GM21360 (cell line): ENCODE measurements around the gene ALDH4A1.
"Not testable (repeated sequence)": the region's sequence is repeated elsewhere in the genome, so short reads cannot be mapped to it uniquely, and the experiment has no call there.

Experiments used
- ATAC-seq: cut with Tn5 transposase; IDR thresholded peaks from one replicate; pipeline ENCODE4 v1.9.1; 2021; ENCODE audit warnings: mild to moderate bottlenecking, moderate library complexity; ENCODE audit not compliant: unreplicated experiment

ALDH4A1 gene

DNA sequence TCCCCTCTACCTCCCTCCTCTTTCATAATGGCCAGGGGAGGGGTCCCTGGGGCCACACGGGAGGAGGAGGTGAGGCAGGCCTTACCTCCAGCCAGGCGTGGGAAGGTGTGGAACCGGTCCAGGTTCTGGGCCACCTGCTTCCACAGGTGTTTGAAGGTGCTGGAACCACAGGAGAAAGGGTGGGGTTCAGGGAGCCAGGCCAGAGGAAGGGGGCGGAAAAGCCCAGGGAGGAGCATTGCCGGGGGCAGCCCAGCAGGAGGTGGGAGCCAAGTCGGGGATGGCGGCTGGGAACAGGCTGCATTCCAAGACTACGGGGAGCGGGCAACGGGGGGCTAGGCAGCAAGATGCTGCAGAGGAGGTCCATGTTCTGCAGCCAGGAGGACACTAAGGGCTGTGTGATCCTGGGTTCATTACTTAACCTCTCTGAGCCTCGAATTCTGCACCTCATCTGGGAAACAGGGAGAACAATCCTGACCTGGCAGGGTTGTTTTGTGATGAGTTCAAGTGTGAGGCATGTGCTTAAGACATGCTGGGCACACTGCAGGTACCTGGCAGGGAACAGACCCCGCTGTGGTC lies 23.1 kb downstream of the ALDH4A1 start:
- no peak for ATAC-seq

- no peak for ATAC-seq
Measured at GRCh38 chr1:18878538-18879214, 23.7 kb downstream of the ALDH4A1 start.

DNA sequence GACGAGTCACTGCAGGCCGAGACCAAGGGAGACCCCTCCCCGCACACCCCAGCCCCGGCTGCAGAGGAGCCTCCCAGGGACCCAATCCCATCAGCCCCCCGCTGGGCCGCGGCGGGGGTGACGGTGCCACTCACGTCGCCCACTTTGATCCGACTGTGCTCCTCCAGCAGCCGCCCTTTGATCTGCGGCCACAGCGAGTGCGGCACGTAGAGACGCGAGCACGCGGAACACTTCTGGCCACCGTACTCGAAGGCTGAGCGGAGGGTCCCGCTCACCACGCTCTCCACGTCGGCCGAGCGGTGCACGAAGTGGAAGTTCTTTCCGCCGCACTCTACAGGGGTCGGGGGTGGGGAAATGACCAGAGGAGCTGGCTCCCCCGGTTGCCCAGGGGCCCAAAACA lies 25.1 kb downstream of the ALDH4A1 start:
- no peak for ATAC-seq

GRCh38 chr1:18876210-18876609 lies 26.1 kb downstream of the ALDH4A1 start:
- no peak for ATAC-seq

- no peak for ATAC-seq
Measured at GRCh38 chr1:18875796-18876128, 26.6 kb downstream of the ALDH4A1 start.

GRCh38 chr1:18875107-18875795 lies 27.1 kb downstream of the ALDH4A1 start:
- ATAC-seq = no peak

GRCh38 chr1:18874600-18874999 lies 27.8 kb downstream of the ALDH4A1 start:
- ATAC-seq = no peak

- ATAC-seq = no peak
Measured at GRCh38 chr1:18874036-18874435, 28.3 kb downstream of the ALDH4A1 start.

DNA sequence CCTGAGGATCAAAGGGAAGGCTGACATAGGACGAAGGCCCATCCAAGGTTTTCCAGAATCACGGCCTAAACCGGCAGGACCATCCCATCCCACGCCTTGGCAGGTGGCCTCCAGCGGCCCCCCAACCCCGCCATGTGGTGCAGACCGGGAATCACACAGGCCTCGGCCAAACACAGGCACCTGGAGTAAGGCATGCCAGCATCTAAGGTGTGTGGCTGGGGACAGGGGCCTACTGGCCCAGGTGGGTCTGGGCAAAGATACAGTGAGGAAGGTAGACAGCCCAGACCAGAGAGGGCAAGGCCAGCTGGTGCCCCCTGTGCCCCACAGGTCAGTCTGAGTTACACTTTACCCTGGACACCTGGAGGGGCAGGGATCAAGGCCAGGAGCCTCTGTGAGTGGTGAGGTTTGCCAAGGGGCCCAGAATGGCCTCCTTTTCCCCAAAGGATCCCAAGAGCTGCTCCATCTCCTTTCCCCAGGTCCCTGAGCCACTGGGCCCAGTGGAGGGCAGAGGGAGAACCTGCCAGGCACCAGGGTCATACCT lies 30.2 kb downstream of the ALDH4A1 start:
- no peak for ATAC-seq

DNA sequence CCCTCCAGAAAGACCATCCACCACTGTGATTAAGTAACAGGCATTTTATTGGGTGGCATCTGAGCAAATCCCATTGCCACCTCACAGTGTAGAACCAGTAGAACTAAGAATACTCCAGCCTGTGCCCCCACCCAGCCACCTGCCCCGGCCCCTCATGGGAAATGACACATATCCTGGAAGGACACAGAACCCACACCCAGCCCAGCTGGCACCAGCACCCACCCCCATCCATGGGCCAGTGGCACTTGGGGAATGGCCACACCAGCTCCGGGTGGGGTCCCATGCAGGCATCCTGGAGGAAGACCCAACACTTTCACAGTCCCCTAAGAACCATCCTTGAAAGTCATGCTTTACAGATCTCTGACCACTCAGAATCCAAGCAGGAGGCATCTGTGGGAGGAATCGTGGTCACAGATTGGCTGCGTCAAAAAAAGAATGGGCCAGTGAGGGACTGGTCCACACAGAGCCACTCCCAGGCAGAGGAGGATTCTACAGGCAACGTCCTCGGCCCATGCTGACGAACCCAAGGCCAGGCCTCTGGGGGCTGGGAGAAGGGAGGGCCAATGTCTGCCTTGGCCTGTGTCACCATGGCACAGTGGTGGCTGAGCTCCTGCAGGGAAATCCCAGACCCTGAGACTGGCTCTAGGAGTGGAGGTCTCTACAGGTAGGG lies 30.8 kb downstream of the ALDH4A1 start:
- no peak for ATAC-seq

GRCh38 chr1:18870957-18871356 lies 31.4 kb downstream of the ALDH4A1 start:
- no peak for ATAC-seq

DNA sequence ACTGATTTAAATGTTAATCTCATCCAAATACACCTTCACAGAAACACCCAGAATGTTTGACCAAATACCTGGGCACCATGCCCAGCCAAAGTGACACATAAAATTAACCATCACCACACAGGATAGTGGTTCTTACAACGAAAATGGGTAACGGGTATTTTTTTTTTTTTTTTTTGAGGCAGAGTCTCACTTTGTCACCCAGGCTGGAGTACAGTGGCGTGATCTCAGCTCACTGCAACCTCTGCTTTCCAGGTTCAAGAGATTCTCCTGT lies 31.8 kb downstream of the ALDH4A1 start:
- ATAC-seq = not testable (repeated sequence)

DNA sequence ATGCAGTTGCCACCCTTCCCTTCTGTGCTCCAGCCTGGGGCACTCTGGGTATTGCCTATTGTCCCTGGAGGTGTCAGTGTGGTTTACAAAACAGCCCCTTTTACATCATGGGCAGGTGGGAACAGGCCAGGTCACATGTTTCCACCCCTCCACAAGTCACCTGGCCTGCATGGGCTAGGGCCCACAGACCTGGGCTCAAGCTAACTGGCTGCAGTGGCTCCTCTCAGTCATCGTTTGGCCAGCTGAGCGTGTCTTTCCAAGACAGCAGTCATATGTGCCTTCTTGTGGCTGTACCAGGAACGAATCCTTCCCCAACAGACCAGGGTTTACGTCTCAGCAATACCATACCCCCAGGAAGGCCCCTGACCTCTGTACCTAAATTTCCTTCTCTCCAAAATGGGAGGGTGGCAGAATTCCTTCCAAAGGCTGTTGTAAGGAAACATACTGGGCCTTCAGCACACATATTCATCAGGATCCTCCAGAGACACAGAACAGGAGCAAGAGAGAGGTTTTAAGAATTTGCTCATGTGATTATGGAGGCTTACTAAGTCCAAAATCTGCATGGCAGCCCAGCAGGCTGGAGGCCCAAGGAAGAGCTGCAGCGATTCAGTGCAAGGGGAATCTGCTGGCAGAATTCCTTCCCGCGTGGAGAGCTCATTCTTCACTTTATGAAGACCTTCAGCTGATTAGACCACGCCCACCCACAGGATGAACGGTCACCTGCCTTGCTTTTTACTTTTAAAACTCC lies 32.3 kb downstream of the ALDH4A1 start:
- ATAC-seq = no peak

DNA sequence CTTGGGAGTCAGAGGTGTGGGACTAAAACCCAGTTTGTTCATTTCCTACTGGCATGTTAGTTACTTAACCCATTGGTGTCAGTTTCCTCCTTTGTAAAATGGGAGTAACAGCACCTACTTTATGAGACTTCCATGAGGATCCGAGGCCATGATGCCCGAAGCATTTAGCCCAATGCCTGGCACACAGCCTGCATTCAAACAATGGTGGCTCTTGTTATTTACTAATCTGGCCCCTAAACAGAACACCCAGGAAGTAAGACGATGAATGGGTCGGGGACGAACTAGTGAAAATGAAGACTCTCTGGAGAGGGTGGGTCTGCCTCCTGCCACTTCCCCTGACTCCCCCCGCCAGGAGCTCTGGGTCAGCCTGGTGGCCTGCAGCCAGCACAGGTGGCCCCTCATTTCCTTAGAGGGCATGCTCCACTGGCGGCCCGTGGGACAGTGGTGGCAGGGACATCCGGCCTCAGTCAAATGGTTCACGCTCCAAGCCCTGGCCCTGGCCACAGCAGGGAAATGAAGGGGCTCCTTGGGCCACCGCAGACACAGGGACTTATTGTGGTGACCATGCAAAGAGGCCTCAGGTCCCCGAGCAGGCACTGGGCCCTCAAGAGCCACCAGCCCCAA lies 33.4 kb downstream of the ALDH4A1 start:
- no peak for ATAC-seq

DNA sequence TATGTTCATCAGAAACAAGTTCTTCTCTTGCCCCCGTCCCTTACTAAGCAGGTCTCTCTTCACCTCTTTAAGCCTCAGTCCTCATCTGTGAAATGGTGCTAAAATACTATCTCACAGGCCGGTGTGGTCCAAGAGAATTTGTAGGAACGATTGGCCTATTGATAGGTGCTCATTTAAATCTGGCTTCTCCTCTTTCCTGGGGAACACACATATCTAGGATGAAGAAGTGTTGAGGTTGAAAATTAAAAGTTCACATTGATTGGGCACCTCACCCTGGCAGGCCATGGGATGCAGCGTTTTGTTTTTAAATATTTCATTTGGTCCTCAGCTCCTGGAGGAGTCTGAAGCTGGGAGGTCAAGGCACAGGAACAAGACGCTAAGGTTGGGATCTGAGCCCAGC lies 34.0 kb downstream of the ALDH4A1 start:
- no peak for ATAC-seq

GRCh38 chr1:18866846-18867245 lies 35.5 kb downstream of the ALDH4A1 start:
- ATAC-seq = no peak

- ATAC-seq = no peak
Measured at GRCh38 chr1:18866314-18866713, 36.0 kb downstream of the ALDH4A1 start.

DNA sequence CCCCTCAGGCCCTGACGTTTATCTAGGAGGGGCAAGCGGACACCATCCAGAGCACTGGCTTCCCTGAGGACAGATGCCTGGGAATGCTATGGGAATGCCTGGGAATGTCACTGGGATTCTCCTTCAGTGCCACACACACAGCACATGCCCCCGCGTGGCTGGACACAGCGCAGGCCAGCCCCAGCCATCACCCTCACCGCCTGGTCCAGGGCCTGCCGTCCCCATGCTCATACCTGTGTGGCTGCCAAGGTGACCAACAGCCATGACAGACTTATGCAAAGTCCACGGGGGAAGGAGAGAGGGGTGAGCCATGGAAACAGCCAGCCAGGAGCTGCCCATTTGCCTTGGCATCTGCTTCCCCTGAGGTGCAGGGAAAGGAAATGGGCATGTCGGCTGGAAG lies 37.2 kb downstream of the ALDH4A1 start:
- ATAC-seq = no peak

DNA sequence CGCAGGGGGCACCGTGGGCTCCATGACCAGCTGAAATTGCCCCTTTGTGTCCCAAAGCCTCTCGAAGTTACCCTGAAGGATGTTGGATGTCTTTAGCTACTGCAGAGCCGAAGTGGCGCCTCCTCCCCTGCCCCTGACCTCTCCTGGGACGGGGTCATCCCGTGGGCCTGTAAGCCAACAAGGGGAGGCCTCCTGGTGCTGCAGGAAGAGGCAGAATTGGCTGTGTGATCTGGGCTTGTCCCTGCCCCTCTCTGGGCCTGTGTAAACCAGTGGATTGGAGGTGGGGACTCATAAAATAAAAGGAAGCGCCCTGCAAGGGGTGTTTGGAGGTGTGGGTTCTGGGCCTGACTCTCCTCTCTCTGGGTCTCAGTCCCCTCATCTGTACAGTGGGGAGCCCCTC lies 40.8 kb downstream of the ALDH4A1 start:
- no peak for ATAC-seq

DNA sequence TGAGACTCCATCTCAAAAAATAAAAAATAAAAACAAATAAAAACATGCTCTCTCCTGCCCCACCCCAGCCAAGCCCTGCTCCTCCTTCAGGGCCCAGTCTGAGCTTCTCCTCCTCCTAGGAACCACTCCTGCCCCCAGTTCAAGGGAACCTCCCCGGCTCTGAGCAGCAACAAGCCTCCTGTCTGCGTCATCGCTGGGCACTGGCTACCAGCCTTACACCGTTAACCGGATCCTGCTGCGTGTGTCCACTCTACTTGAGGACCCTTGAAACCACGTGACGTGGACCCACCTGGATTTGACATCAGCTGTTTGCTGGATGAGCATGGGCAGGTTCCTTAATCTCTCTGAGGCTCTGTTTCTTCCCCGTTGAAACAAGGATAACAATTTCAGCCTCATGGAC lies 41.3 kb downstream of the ALDH4A1 start:
- no peak for ATAC-seq

DNA sequence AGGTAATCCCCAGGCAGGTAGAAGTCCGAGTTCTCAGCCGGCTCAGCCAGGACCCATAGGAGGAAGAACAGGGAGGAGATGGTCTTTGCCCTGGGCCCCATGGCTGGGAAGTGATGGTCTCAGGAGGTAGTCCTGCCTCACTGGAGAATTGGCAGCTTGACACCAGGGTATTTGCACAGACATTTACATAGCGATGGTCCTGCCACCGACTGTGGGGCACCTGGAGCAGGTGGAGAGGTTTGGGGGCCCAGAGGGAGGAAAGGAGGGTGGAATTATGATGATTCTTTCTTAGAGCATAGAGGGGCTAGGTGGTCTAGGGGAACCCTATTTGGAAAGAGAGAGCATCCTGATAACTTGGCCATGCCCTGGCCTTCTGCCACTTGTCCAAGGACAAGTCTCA lies 42.8 kb downstream of the ALDH4A1 start, which contains the start of gene TAS1R2:
Gene TAS1R2, minus strand, starts transcription at position 101 of the 400 bp plus-strand sequence. Its CDS starts 0 bp downstream, at position 101.
- no peak for ATAC-seq
